ENCODE measurements around the gene GRIPAP1.

GRCh38 chrX:49043987-49044281 lies 41.9 kb upstream of the GRIPAP1 start:
- no peak for TF ChIP-seq POLR2A (IDR thresholded peaks at IDR 0.05)
- TF ChIP-seq CTCF (IDR thresholded peaks at IDR 0.05), result no peak
- no peak for TF ChIP-seq EP300 (IDR thresholded peaks at IDR 0.05)
- TF ChIP-seq POLR2AphosphoS5 (IDR thresholded peaks at IDR 0.05), result no peak
